HFF-Myc (cell line): Measurements from ENCODE around the gene SCUBE1.

Experiments used
- DNase-seq: peaks from one replicate; pipeline ENCODE4 v3.0.0-alpha.2; 2011; ENCODE audit warnings: low read depth; ENCODE audit errors: extremely low read depth
- H3K4me3 ChIP-seq: replicated peaks from 2 replicates; pipeline ENCODE4 v1.5.1; 2011; ENCODE audit warnings: low read depth, mild to moderate bottlenecking, control low read depth, low read length
- CTCF ChIP-seq: IDR thresholded peaks from 2 replicates; pipeline ENCODE4 v1.5.1; 2012; ENCODE audit warnings: mild to moderate bottlenecking, low read depth, low read length, control low read depth; ENCODE audit errors: missing control alignments

The SCUBE1 gene

GRCh38 chr22:43330178-43331068, 12.7 kb downstream of the SCUBE1 start:
- TF ChIP-seq CTCF: no peak
- H3K4me3 ChIP-seq: no peak overlapping the region
- no peak for DNase-seq

GRCh38 chr22:43329061-43329460, 14.1 kb downstream of the SCUBE1 start:
- DNase-seq: no peak
- no peak overlapping the region for H3K4me3 ChIP-seq
- TF ChIP-seq CTCF: no peak

- H3K4me3 ChIP-seq: no peak overlapping the region
- no peak for TF ChIP-seq CTCF
- DNase-seq: no peak
Observed at GRCh38 chr22:43327157-43327438, 16.1 kb downstream of the SCUBE1 start.

GRCh38 chr22:43326331-43327156, 16.6 kb downstream of the SCUBE1 start:
- no peak for TF ChIP-seq CTCF
- DNase-seq: no peak
- no peak overlapping the region for H3K4me3 ChIP-seq

- DNase-seq: no peak
- TF ChIP-seq CTCF: no peak
- no peak overlapping the region for H3K4me3 ChIP-seq
Observed at GRCh38 chr22:43325176-43325575, 18.0 kb downstream of the SCUBE1 start.

GRCh38 chr22:43320943-43321900, 21.9 kb downstream of the SCUBE1 start:
- no peak for TF ChIP-seq CTCF
- H3K4me3 ChIP-seq: no peak overlapping the region
- no peak for DNase-seq
